Measurements from ENCODE around the gene KYAT1.

Gene KYAT1

DNA sequence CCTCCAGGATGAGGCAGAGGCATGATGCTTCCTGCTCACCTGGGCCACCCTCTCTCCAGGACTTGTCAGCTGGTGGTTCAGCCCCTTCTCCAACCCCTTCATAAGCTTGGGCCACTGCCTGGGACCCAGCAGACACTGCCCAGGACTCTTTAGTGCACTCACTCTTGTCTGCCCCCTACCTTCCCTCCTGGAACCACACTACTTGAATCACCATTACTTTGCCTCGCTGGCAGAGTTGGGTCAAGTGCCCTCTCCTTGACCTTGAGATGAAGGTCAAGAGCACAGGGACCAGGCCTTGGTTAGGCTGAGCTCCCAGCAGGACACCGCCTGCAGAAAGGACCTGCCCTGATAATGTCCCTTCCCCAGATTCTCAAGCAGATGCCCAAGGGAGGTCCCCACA is 71.9 kb downstream of the KYAT1 start:
- ChIA-PET POLR2A (no interaction called here), CTCF (interaction anchor here (1.5 to 2.3 kb wide), 2 partner anchors 8 to 118 kb away, joined by 5 to 20 read pairs; partner anchors contain the start of gene ENDOG)

DNA sequence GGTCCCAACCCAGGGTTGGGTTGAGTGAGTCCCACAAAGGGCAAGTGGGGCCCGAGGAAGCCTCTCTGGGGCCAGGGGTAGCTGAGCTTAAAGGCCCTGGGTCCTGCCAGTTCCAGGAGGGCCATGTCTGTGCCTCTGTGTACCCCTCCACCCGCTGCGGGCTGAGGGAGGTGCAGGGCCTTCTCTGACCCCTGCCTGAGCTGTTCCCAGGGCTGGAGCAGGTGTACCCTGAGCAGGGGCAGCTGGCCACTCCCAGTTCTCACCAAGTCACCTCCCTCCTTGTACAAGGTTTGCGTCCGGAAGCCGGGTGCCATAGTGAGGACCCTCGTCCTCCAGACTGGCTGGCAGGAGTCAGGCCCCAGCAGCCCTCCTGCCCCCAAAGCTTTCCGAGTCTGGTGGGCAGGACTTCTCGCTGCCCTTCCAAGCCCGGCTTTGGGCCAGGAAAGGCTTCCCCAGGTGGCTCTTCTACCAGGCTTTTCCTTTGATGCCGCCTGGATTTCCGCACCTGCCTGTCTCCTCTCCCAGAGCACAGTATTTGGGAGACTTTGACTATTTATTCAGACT is 72.6 kb downstream of the KYAT1 start:
- ChIA-PET POLR2A (interaction anchor here (0.6 kb wide), 1 partner anchor 256 kb away, joined by 3 read pairs; no protein-coding TSS in a partner anchor), CTCF (interaction anchor here (2.3 kb wide), 1 partner anchor 9 kb away, joined by 20 read pairs; the partner anchor contains the start of gene ENDOG)
- TF ChIP-seq, protein P1, sequence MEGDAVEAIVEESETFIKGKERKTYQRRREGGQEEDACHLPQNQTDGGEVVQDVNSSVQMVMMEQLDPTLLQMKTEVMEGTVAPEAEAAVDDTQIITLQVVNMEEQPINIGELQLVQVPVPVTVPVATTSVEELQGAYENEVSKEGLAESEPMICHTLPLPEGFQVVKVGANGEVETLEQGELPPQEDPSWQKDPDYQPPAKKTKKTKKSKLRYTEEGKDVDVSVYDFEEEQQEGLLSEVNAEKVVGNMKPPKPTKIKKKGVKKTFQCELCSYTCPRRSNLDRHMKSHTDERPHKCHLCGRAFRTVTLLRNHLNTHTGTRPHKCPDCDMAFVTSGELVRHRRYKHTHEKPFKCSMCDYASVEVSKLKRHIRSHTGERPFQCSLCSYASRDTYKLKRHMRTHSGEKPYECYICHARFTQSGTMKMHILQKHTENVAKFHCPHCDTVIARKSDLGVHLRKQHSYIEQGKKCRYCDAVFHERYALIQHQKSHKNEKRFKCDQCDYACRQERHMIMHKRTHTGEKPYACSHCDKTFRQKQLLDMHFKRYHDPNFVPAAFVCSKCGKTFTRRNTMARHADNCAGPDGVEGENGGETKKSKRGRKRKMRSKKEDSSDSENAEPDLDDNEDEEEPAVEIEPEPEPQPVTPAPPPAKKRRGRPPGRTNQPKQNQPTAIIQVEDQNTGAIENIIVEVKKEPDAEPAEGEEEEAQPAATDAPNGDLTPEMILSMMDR (IDR thresholded peaks at IDR 0.05; ENCODE audit: control extremely low read depth, extremely low read depth, low read depth, missing control alignments), result no peak
- DNase-seq (ENCODE audit: extremely low spot score), result no peak

More for the DNA sequence above, 71.9 kb downstream of the KYAT1 start:
- TF ChIP-seq, protein P1 (IDR thresholded peaks at IDR 0.05; ENCODE audit: control extremely low read depth, extremely low read depth, low read depth, missing control alignments), result no peak
- DNase-seq (ENCODE audit: extremely low spot score), result no peak

DNA sequence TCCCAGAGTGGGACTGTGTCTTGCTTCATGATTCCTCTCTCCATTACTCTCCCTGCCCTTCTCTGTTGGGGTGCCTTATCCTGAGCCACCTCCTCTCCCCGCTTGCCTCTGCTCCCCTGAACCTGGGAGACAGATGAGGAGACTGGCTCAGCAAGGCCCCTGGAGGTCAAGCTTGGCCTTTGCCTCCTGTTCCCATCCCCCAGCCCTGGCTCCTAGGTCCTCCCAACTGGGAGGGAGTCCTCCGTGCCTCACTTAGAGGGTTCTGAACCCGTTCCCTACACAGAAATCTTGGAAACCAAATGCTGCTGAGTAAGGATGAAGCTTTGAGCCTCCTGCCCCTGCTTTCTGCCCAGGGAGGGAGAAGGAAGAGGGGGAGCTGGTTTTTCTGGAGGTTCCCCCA is 73.2 kb downstream of the KYAT1 start:
- ChIA-PET POLR2A (interaction anchor here (0.6 kb wide), 1 partner anchor 256 kb away, joined by 3 read pairs; no protein-coding TSS in a partner anchor), CTCF (interaction anchor here (2.3 kb wide), 1 partner anchor 9 kb away, joined by 20 read pairs; the partner anchor contains the start of gene ENDOG)

DNA sequence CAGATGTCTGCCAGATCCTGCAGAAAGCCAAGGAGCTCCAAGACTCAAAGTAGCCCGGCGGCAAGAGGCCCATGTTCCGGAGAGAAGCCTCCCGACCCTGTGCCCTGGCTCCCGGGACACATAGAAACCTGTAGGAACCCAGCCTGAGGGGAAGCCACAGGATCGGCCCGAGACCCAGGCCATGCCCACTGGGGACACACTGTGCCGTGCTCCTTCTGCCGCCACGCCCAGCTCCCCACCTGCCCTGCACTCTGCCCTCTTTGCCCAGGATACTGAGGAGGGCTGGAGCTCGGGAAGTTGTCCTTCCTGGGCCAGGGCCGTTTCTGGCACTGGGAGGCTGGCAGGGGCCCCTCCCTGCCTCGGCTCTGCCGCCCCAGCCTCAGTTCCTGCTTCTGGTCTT is 73.9 kb downstream of the KYAT1 start:
- DNase-seq (ENCODE audit: extremely low spot score), result no peak
- ChIA-PET POLR2A (no interaction called here), CTCF (interaction anchor here (1.8 kb wide), 1 partner anchor 10 kb away, joined by 11 read pairs; the partner anchor contains the start of gene ENDOG)
- TF ChIP-seq, protein P1 (IDR thresholded peaks at IDR 0.05; ENCODE audit: control extremely low read depth, extremely low read depth, low read depth, missing control alignments), result no peak

More for the DNA sequence above, 73.2 kb downstream of the KYAT1 start:
- TF ChIP-seq, protein P1 (IDR thresholded peaks at IDR 0.05; ENCODE audit: control extremely low read depth, extremely low read depth, low read depth, missing control alignments), result no peak
- DNase-seq (ENCODE audit: extremely low spot score), result no peak

DNA sequence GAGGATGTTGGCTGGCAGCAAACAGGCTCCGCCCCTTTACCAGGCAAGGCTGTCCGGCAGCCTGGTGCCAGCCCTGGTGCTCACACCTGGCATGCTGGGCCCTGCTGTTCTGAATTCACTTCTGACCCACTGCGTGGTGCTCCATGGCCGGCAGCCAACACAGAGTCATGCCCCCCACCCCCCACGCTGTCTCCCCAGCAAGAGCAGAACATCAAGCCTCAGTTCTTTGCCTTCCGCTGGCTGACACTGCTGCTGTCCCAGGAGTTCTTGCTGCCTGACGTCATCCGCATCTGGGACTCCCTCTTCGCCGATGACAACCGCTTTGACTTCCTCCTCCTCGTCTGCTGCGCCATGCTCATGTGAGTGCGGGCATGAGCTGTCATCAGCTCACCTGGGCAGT is 76.1 kb downstream of the KYAT1 start:
- TF ChIP-seq, protein P1 (IDR thresholded peaks at IDR 0.05; ENCODE audit: control extremely low read depth, extremely low read depth, low read depth, missing control alignments), result no peak
- ChIA-PET CTCF (interaction anchor here (1.0 kb wide), 1 partner anchor 13 kb away, joined by 3 read pairs; the partner anchor contains the start of gene ENDOG), POLR2A (no interaction called here)
- DNase-seq (ENCODE audit: extremely low spot score), result no peak

DNA sequence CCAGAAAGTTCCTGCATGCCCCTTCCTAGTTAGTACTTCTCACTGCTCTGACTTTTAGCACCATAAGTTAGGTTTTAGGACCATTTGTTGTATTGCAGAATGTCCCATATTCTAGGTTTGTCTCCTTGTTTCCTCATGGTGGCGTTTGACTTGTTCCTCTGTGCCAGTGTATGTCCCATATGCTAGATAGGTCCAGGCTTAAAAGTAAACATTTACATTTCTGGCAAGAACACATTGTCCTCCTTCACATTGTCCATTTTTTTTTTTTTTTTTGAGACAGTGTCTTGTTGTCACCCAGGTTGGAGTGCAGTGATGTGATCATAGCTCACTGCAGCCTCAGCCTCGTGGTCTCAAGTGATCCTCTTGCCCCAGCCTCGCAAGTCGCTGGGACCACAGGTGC is 79.3 kb downstream of the KYAT1 start:
- ChIA-PET POLR2A (interaction anchor here (0.6 to 1.4 kb wide), 2 partner anchors 16 to 23 kb away, joined by 3 to 4 read pairs; partner anchors contain the start of gene ENDOG), CTCF (interaction anchor here (1.7 to 2.1 kb wide), 2 partner anchors 10 to 16 kb away, joined by 4 to 11 read pairs; partner anchors contain the start of gene ENDOG)
- TF ChIP-seq, protein P1 (IDR thresholded peaks at IDR 0.05; ENCODE audit: control extremely low read depth, extremely low read depth, low read depth, missing control alignments), result no peak
- DNase-seq (ENCODE audit: extremely low spot score), result no peak
